Measurements from ENCODE around the gene PTPRB. TPM values are rescaled to one million over a fixed set of nuclear protein-coding genes. Genes with fewer than 3 reads are reported as not detected.
"Not testable (repeated sequence)": the region's sequence is repeated elsewhere in the genome, so short reads cannot be mapped to it uniquely, and the experiment has no call there.

Gene PTPRB
- total and polyA plus RNA-seq, 5 donors = 14.3 to 51.8 (median 38.3) TPM

GRCh38 chr12:70536650-70537049, 100.6 kb downstream of the PTPRB start:
- DNase-seq = no peak
- ATAC-seq = no peak
- Histone ChIP-seq H3K27me3 (ENCODE audit: control insufficient read depth, insufficient read depth) (no peaks in the 10 kb centered on the region), H3K27ac (ENCODE audit: low read length) (peak overlapping the region; percentile 36), H3K4me3 (ENCODE audit: low read length) (no peak overlapping the region), H3K9me3 (ENCODE audit: control insufficient read depth, low read length) (no peaks in the 10 kb centered on the region), H3K4me1 (ENCODE audit: control insufficient read depth, insufficient read depth, low read length) (no peaks in the 10 kb centered on the region)
- 89% methylated on average over 10 of the region's 10 CpGs for WGBS
- intact Hi-C loops (cut with DNase I) = no loop called here

- peak overlapping the region; percentile 83 for H3K27ac ChIP-seq (ENCODE audit: low read length)
- WGBS = 58% methylated on average over 6 of the region's 6 CpGs
- DNase-seq (no peak), ATAC-seq (peak; percentile 54 to 75)
- intact Hi-C loops (cut with DNase I) = no loop called here
- no peak overlapping the region for H3K4me3 ChIP-seq (ENCODE audit: low read length)
- H3K4me1 ChIP-seq (ENCODE audit: control insufficient read depth, insufficient read depth, low read length) = no peaks in the 10 kb centered on the region
- no peaks in the 10 kb centered on the region for H3K27me3 ChIP-seq (ENCODE audit: control insufficient read depth, insufficient read depth)
- no peaks in the 10 kb centered on the region for H3K9me3 ChIP-seq (ENCODE audit: control insufficient read depth, low read length)
Measured at GRCh38 chr12:70535896-70536374, 101.3 kb downstream of the PTPRB start.

- Histone ChIP-seq H3K4me1 (ENCODE audit: control insufficient read depth, insufficient read depth, low read length) (no peaks in the 10 kb centered on the region), H3K27ac (ENCODE audit: low read length) (peak overlapping the region; percentile 34), H3K4me3 (ENCODE audit: low read length) (no peak overlapping the region), H3K9me3 (ENCODE audit: control insufficient read depth, low read length) (no peaks in the 10 kb centered on the region), H3K27me3 (ENCODE audit: control insufficient read depth, insufficient read depth) (no peaks in the 10 kb centered on the region)
- intact Hi-C loops (cut with DNase I) = no loop called here
- DNase-seq = no peak
- no peak for ATAC-seq
- 86% methylated on average over 7 of the region's 7 CpGs for WGBS
Measured at GRCh38 chr12:70534466-70534865, 102.8 kb downstream of the PTPRB start.

- Histone ChIP-seq H3K9me3 (ENCODE audit: control insufficient read depth, low read length) (no peaks in the 10 kb centered on the region), H3K27ac (ENCODE audit: low read length) (no peak overlapping the region), H3K4me3 (ENCODE audit: low read length) (no peak overlapping the region), H3K27me3 (ENCODE audit: control insufficient read depth, insufficient read depth) (no peaks in the 10 kb centered on the region), H3K4me1 (ENCODE audit: control insufficient read depth, insufficient read depth, low read length) (no peaks in the 10 kb centered on the region)
- 87% methylated on average over 3 of the region's 3 CpGs for WGBS
- DNase-seq (no peak), ATAC-seq (no peak)
- intact Hi-C loops (cut with DNase I) = no loop called here
Measured at GRCh38 chr12:70529647-70530046, 107.6 kb downstream of the PTPRB start.

GRCh38 chr12:70520847-70521246, 116.4 kb downstream of the PTPRB start:
- H3K27ac ChIP-seq (ENCODE audit: low read length) = no peak overlapping the region
- no peaks in the 10 kb centered on the region for H3K4me1 ChIP-seq (ENCODE audit: control insufficient read depth, insufficient read depth, low read length)
- H3K9me3 ChIP-seq (ENCODE audit: control insufficient read depth, low read length) = no peaks in the 10 kb centered on the region
- DNase-seq = no peak
- intact Hi-C loops (cut with DNase I) = no loop called here
- WGBS = 84% methylated on average over 1 of the region's 1 CpG
- no peak overlapping the region for H3K4me3 ChIP-seq (ENCODE audit: low read length)
- H3K27me3 ChIP-seq (ENCODE audit: control insufficient read depth, insufficient read depth) = no peaks in the 10 kb centered on the region
- ATAC-seq = no peak

GRCh38 chr12:70513426-70513825, 123.8 kb downstream of the PTPRB start:
- no peaks in the 10 kb centered on the region for H3K9me3 ChIP-seq (ENCODE audit: control insufficient read depth, low read length)
- intact Hi-C loops (cut with DNase I) = no loop called here
- peaks cover 1% of the 10 kb centered on the region for H3K4me1 ChIP-seq (ENCODE audit: control insufficient read depth, insufficient read depth, low read length)
- ATAC-seq (no peak), DNase-seq (no peak)
- no peaks in the 10 kb centered on the region for H3K27me3 ChIP-seq (ENCODE audit: control insufficient read depth, insufficient read depth)
- no peak overlapping the region for H3K4me3 ChIP-seq (ENCODE audit: low read length)
- H3K27ac ChIP-seq (ENCODE audit: low read length) = no peak overlapping the region

- Histone ChIP-seq H3K27me3 (ENCODE audit: control insufficient read depth, insufficient read depth) (no peaks in the 10 kb centered on the region), H3K4me3 (ENCODE audit: low read length) (no peak overlapping the region), H3K9me3 (ENCODE audit: control insufficient read depth, low read length) (no peaks in the 10 kb centered on the region), H3K27ac (ENCODE audit: low read length) (no peak overlapping the region), H3K4me1 (ENCODE audit: control insufficient read depth, insufficient read depth, low read length) (no peaks in the 10 kb centered on the region)
- intact Hi-C loops (cut with DNase I) = no loop called here
- no peak for DNase-seq
- WGBS = 98% methylated on average over 1 of the region's 1 CpG
- ATAC-seq = no peak
Measured at GRCh38 chr12:70508178-70508577, 129.1 kb downstream of the PTPRB start.

GRCh38 chr12:70507442-70507841, 129.8 kb downstream of the PTPRB start:
- intact Hi-C loops (cut with DNase I) = no loop called here
- Histone ChIP-seq H3K4me3 (ENCODE audit: low read length) (no peak overlapping the region), H3K27ac (ENCODE audit: low read length) (no peak overlapping the region), H3K27me3 (ENCODE audit: control insufficient read depth, insufficient read depth) (no peaks in the 10 kb centered on the region), H3K4me1 (ENCODE audit: control insufficient read depth, insufficient read depth, low read length) (no peaks in the 10 kb centered on the region), H3K9me3 (ENCODE audit: control insufficient read depth, low read length) (no peaks in the 10 kb centered on the region)
- ATAC-seq (peak in 1 of 2 donors; percentile 49), DNase-seq (no peak)
- 43% methylated on average over 2 of the region's 2 CpGs for WGBS

- H3K4me1 ChIP-seq (ENCODE audit: control insufficient read depth, insufficient read depth, low read length) = no peaks in the 10 kb centered on the region
- no peak overlapping the region for H3K27ac ChIP-seq (ENCODE audit: low read length)
- H3K4me3 ChIP-seq (ENCODE audit: low read length) = no peak overlapping the region
- no peaks in the 10 kb centered on the region for H3K9me3 ChIP-seq (ENCODE audit: control insufficient read depth, low read length)
- 77% methylated on average over 5 of the region's 5 CpGs for WGBS
- no peak for ATAC-seq
- intact Hi-C loops (cut with DNase I) = no loop called here
- DNase-seq = no peak
- no peaks in the 10 kb centered on the region for H3K27me3 ChIP-seq (ENCODE audit: control insufficient read depth, insufficient read depth)
Measured at GRCh38 chr12:70497508-70497907, 139.7 kb downstream of the PTPRB start.

- H3K4me1 ChIP-seq (ENCODE audit: control insufficient read depth, insufficient read depth, low read length); H3K27me3 ChIP-seq (ENCODE audit: control insufficient read depth, insufficient read depth); intact Hi-C loops (cut with DNase I); H3K4me3 ChIP-seq (ENCODE audit: low read length); H3K27ac ChIP-seq (ENCODE audit: low read length); DNase-seq; H3K9me3 ChIP-seq (ENCODE audit: control insufficient read depth, low read length); ATAC-seq: not testable (repeated sequence)
- 82% methylated on average over 1 of the region's 1 CpG for whole genome bisulfite sequencing
Measured at GRCh38 chr12:70492904-70493303, 144.3 kb downstream of the PTPRB start.

GRCh38 chr12:70490928-70491327, 146.3 kb downstream of the PTPRB start:
- ATAC-seq; H3K9me3 ChIP-seq (ENCODE audit: control insufficient read depth, low read length); DNase-seq; H3K4me1 ChIP-seq (ENCODE audit: control insufficient read depth, insufficient read depth, low read length); H3K27me3 ChIP-seq (ENCODE audit: control insufficient read depth, insufficient read depth); H3K27ac ChIP-seq (ENCODE audit: low read length); H3K4me3 ChIP-seq (ENCODE audit: low read length); intact Hi-C loops (cut with DNase I): not testable (repeated sequence)

GRCh38 chr12:70487440-70487839, 149.8 kb downstream of the PTPRB start:
- Histone ChIP-seq H3K4me1 (ENCODE audit: control insufficient read depth, insufficient read depth, low read length) (no peaks in the 10 kb centered on the region), H3K27ac (ENCODE audit: low read length) (no peak overlapping the region), H3K9me3 (ENCODE audit: control insufficient read depth, low read length) (no peaks in the 10 kb centered on the region), H3K4me3 (ENCODE audit: low read length) (no peak overlapping the region), H3K27me3 (ENCODE audit: control insufficient read depth, insufficient read depth) (no peaks in the 10 kb centered on the region)
- ATAC-seq = no peak
- intact Hi-C loops (cut with DNase I) = no loop called here
- DNase-seq = no peak
- 93% methylated on average over 2 of the region's 2 CpGs for WGBS
